RWPE2 (cell line): Measurements from ENCODE around the gene CEP43.

Experiments used
- ATAC-seq: fragments of 200-7000 bp; cut with Tn5 transposase; 3 replicates; pipeline ENCODE4 v1.9.1; 2021; ENCODE audit warnings: low read depth
- DNase-seq: peaks from one replicate; pipeline ENCODE4 v3.0.0-alpha.2; 2020; ENCODE audit warnings: low spot score
- H3K27ac ChIP-seq: fragments of 450-650 bp; 2 replicates; pipeline ENCODE4 v1.5.1; 2017; ENCODE audit warnings: mild to moderate bottlenecking; ENCODE audit not compliant: poor library complexity, severe bottlenecking
- H3K27me3 ChIP-seq: fragments of 250-450 bp; sonication (Bioruptor Pico); 2 replicates; pipeline ENCODE4 v1.5.1; 2021; ENCODE audit warnings: mild to moderate bottlenecking, moderate library complexity; ENCODE audit not compliant: insufficient read depth, poor library complexity, severe bottlenecking
- H3K36me3 ChIP-seq: fragments of 250-450 bp; sonication (Bioruptor Pico); 2 replicates; pipeline ENCODE4 v1.5.1; 2020; ENCODE audit warnings: low read depth, mild to moderate bottlenecking, moderate library complexity
- H3K4me1 ChIP-seq: fragments of 250-450 bp; sonication (Bioruptor Pico); 2 replicates; pipeline ENCODE4 v1.5.1; 2021; ENCODE audit warnings: mild to moderate bottlenecking, moderate library complexity; ENCODE audit not compliant: insufficient read depth, poor library complexity, severe bottlenecking
- H3K4me3 ChIP-seq: fragments of 250-450 bp; sonication (Bioruptor Pico); 2 replicates; pipeline ENCODE4 v1.5.1; 2021; ENCODE audit warnings: mild to moderate bottlenecking, moderate library complexity; ENCODE audit not compliant: severe bottlenecking
- H3K9me3 ChIP-seq: fragments of 250-450 bp; sonication (Bioruptor Pico); 2 replicates; pipeline ENCODE4 v1.5.1; 2021; ENCODE audit warnings: mild to moderate bottlenecking, moderate library complexity; ENCODE audit not compliant: severe bottlenecking
- TF ChIP-seq, protein P1 (sequence below): fragments of 450-650 bp; IDR thresholded peaks from one replicate; pipeline ENCODE4 v1.5.1; 2017; ENCODE audit warnings: mild to moderate bottlenecking, moderate library complexity; ENCODE audit not compliant: poor library complexity, severe bottlenecking

Gene CEP43

DNA sequence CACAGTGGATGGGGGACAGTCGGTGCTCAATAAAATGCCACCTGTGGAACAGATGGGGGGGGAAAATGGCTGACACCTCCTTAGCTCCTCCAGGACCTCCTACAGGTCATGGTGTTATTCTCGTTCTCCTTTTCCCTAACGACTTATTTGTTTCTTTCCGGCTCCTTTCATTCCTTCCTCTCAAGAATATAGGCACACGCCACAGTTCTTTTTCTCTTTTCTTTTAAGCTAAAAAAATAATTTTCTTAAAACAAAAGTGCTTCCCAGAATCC is 41.5 kb upstream of the CEP43 start:
- no peaks in the 10 kb centered on the region for H3K4me1 ChIP-seq
- H3K36me3 ChIP-seq, result no peaks in the 10 kb centered on the region
- no peak overlapping the region for H3K27ac ChIP-seq
- H3K4me3 ChIP-seq, result no peak overlapping the region
- TF ChIP-seq, protein P1, sequence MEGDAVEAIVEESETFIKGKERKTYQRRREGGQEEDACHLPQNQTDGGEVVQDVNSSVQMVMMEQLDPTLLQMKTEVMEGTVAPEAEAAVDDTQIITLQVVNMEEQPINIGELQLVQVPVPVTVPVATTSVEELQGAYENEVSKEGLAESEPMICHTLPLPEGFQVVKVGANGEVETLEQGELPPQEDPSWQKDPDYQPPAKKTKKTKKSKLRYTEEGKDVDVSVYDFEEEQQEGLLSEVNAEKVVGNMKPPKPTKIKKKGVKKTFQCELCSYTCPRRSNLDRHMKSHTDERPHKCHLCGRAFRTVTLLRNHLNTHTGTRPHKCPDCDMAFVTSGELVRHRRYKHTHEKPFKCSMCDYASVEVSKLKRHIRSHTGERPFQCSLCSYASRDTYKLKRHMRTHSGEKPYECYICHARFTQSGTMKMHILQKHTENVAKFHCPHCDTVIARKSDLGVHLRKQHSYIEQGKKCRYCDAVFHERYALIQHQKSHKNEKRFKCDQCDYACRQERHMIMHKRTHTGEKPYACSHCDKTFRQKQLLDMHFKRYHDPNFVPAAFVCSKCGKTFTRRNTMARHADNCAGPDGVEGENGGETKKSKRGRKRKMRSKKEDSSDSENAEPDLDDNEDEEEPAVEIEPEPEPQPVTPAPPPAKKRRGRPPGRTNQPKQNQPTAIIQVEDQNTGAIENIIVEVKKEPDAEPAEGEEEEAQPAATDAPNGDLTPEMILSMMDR, result no peak
- H3K27me3 ChIP-seq, result no peaks in the 10 kb centered on the region
- ATAC-seq (no peak), DNase-seq (no peak)
- no peaks in the 10 kb centered on the region for H3K9me3 ChIP-seq

DNA sequence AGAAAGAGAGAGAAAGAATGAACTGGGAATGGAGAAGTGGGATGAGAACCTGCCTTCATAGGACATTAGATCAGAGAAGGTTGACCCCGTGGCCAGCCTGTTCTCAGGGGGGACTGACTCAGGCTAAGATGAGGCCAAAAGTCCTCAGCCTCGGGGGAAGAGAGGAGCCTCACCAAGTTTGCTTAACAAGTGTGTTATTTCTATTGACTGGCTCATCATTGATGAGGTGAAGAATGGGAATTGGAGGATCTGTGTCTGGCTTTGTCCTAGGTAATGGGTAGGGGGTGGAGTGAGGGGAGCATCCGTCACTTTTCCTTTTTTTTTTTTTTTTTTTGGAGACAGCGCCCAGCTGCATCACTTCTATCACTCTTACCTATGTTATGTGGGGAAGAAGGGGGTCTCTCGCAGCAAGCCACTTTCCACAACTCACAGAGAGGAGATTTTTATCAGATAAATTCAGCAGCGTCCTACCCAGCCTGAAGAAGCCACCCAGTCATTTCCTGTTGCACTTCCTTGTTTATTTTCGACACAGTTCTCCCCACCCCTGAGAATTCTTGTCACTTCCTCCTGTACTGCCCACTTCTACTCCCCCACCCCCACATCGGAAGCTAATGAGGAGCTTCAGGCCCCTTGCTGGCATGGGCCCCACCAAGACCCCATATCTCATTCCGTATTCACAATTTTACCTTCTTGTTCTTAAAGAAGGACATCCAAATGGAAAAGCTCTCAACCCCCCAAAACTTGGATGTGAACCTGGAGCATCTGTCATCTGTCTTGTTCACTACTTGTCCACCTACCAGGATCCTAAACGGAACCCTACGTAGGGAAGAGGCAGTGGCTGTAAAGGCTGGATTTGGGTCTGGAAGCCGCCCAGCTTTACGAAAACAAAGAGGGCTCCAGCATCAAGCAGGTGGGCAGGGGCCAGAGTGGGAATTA is 40.0 kb upstream of the CEP43 start:
- no peak overlapping the region for H3K4me3 ChIP-seq

DNA sequence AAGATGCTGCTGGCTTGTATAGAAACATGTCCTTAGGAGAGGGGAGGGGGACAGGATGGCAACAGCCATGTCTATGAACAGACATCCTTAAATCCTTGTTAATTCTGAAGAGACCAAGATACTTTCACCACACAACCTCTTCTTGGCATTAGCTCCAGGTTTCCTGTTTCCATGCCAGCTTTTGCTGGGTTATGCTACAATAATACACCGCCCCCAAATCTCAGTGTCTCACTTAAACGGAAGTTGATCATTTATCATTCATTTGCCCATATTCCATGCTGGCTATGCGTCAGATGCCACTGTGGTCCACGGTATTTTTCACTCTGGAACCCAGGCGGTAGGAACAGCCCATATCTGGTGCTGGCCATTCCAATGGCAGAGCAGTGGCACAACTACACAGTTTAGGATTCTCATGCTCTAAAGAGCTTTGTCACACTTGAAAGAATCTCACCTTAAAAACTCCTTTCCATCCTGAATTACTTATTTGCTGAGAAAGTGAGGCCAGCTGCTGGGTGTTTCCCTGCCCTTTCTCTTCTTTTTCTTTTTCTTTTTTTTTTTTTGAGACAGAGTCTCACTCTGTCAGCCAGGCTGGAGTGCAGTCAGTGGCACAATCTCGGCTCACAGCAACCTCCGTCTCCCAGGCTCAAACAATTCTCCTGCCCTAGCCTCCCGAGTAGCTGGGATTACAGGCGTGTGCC is 39.1 kb upstream of the CEP43 start:
- Histone ChIP-seq H3K4me1 (no peaks in the 10 kb centered on the region), H3K4me3 (no peak overlapping the region), H3K27ac (no peak overlapping the region), H3K27me3 (no peaks in the 10 kb centered on the region), H3K9me3 (no peaks in the 10 kb centered on the region), H3K36me3 (no peaks in the 10 kb centered on the region)
- no peak for DNase-seq
- TF ChIP-seq, protein P1, result no peak
- no peak for ATAC-seq

More for the DNA sequence above, 40.0 kb upstream of the CEP43 start:
- no peaks in the 10 kb centered on the region for H3K27me3 ChIP-seq
- TF ChIP-seq, protein P1, result no peak
- no peak overlapping the region for H3K27ac ChIP-seq
- no peaks in the 10 kb centered on the region for H3K36me3 ChIP-seq
- H3K4me1 ChIP-seq, result no peaks in the 10 kb centered on the region
- no peaks in the 10 kb centered on the region for H3K9me3 ChIP-seq
- ATAC-seq, result no peak
- no peak for DNase-seq

DNA sequence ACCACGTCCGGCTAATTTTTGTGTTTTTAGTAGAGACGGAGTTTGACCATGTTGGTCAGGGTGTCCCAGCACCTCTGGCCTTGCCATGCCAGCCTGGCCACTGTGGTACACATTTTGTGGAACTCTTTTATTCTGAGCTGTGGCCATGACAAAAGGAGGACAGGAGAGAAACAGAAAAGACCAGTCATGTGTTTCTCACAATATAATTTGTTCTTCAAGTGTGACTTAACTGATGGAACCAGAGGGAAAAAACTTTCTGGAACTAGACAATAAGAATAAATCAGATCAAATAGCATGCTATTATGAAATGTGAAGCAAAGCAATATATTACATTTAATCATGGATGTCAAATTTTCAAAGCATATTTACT is 38.6 kb upstream of the CEP43 start:
- H3K9me3 ChIP-seq, result no peaks in the 10 kb centered on the region
- ATAC-seq (no peak), DNase-seq (no peak)
- no peaks in the 10 kb centered on the region for H3K36me3 ChIP-seq
- TF ChIP-seq, protein P1, result no peak
- H3K27me3 ChIP-seq, result no peaks in the 10 kb centered on the region
- H3K4me3 ChIP-seq, result no peak overlapping the region
- no peaks in the 10 kb centered on the region for H3K4me1 ChIP-seq
- H3K27ac ChIP-seq, result no peak overlapping the region

DNA sequence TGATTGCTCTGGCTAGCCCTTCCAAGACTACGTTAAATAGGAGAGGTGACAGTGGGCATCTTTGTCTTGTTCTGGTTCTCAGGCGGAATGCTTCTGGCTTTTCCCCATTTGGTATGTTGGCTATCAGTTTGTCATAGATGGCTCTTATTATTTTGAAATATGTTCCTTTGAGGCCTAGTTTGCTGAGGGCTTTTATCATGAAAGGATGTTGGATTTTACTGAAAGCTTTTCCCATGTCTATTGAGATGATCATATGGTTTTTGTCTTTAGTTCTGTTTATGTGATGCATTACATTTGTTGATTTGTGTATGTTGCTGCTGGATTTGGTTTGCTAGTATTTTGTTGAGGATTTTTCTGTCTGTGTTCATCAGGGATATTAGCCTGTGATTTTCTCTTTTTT is 32.9 kb upstream of the CEP43 start:
- TF ChIP-seq, protein P1, result no peak

More for the DNA sequence above, 32.9 kb upstream of the CEP43 start:
- Histone ChIP-seq H3K27me3 (no peaks in the 10 kb centered on the region), H3K36me3 (no peaks in the 10 kb centered on the region), H3K27ac (no peak overlapping the region), H3K4me3 (no peak overlapping the region), H3K4me1 (no peaks in the 10 kb centered on the region), H3K9me3 (peaks cover 4% of the 10 kb centered on the region)
- ATAC-seq (no peak), DNase-seq (no peak)
